ENCODE data around the gene SARDH. TPM values are rescaled to one million over a fixed set of nuclear protein-coding genes. Genes with fewer than 3 reads are reported as not detected.

Gene SARDH
- total RNA-seq, 4 donors from 2014 or later, result 0.26 to 0.57 TPM; not detected in 2

GRCh38 chr9:133737071-133737773, 930 bp downstream of the SARDH start:
- peaks cover 0 to 22% (median 0%) of the 10 kb centered on the region in 4 donors for H3K27me3 ChIP-seq
- no peak for TF ChIP-seq POLR2A (IDR thresholded peaks at IDR 0.05)
- TF ChIP-seq, protein P1, sequence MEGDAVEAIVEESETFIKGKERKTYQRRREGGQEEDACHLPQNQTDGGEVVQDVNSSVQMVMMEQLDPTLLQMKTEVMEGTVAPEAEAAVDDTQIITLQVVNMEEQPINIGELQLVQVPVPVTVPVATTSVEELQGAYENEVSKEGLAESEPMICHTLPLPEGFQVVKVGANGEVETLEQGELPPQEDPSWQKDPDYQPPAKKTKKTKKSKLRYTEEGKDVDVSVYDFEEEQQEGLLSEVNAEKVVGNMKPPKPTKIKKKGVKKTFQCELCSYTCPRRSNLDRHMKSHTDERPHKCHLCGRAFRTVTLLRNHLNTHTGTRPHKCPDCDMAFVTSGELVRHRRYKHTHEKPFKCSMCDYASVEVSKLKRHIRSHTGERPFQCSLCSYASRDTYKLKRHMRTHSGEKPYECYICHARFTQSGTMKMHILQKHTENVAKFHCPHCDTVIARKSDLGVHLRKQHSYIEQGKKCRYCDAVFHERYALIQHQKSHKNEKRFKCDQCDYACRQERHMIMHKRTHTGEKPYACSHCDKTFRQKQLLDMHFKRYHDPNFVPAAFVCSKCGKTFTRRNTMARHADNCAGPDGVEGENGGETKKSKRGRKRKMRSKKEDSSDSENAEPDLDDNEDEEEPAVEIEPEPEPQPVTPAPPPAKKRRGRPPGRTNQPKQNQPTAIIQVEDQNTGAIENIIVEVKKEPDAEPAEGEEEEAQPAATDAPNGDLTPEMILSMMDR (IDR thresholded peaks at IDR 0.05), result no peak
- intact Hi-C loops (cut with DNase I), result loop anchor here (10.0 kb wide), 1 partner anchor 202 kb away; the partner anchor contains the start of gene ADAMTSL2
- no peaks in the 10 kb centered on the region for H3K9me3 ChIP-seq
- H3K36me3 ChIP-seq, result no peaks in the 10 kb centered on the region
- H3K27ac ChIP-seq, result no peak overlapping the region
- peaks cover 7 to 16% (median 9%) of the 10 kb centered on the region in 3 donors for H3K4me1 ChIP-seq
- H3K4me3 ChIP-seq, result peak overlapping the region in 1 of 4 donors; percentile 38
- 41 to 80% methylated on average over 2 to 6 of the region's 15 CpGs for WGBS, 2 donors
- no peak for DNase-seq

DNA sequence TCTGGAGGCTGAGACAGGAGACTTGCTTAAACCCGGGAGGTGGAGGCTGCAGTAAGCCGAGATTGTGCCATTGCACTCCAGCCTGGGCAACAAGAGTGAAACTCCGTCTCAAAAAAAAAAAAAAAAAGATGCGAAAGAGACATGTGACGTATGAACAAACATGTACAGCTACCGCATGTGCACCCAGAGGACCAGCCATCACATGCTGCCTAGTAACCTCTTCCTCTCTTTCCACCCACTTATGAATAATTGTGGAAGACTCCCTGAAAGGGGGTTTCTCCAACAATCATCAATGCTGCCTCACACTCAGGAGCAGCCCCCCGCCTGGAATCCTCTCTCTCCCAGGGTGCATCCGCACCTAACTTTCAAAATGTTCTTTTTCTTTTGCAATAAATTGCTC, 2.2 kb downstream of the SARDH start:
- Histone ChIP-seq H3K4me1 (peaks cover 7 to 16% (median 9%) of the 10 kb centered on the region in 3 donors), H3K4me3 (no peak overlapping the region), H3K9me3 (no peaks in the 10 kb centered on the region), H3K27me3 (peaks cover 0 to 20% (median 0%) of the 10 kb centered on the region in 4 donors), H3K27ac (no peak overlapping the region), H3K36me3 (no peaks in the 10 kb centered on the region)
- no peak for TF ChIP-seq POLR2A (IDR thresholded peaks at IDR 0.05)
- TF ChIP-seq, protein P1 (IDR thresholded peaks at IDR 0.05), result no peak
- DNase-seq, result no peak
- WGBS, 2 donors, result 66 to 72% methylated on average over 8 of the region's 8 CpGs
- intact Hi-C loops (cut with DNase I), result loop anchor here (10.0 kb wide), 1 partner anchor 201 kb away; the partner anchor contains the start of gene ADAMTSL2

DNA sequence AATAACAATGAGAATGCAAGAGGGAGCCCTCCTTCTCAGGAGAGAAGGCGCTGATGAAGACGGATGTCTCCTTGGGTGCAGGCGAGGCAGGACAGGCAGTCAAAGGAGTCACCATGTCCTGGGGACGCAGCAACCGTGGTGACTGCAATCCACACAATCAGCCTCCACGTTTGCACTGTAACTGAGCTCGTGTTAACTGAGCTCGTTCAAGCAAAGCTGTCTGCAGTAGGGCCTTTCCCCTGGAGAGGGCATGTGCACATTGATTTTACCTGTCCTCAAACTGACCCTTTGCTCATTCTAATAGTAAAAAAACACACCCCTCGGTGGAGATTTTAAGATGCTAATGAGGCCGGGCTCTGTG, 2.8 kb downstream of the SARDH start:
- Histone ChIP-seq H3K27ac (no peak overlapping the region), H3K4me1 (peaks cover 7 to 16% (median 9%) of the 10 kb centered on the region in 3 donors), H3K36me3 (no peaks in the 10 kb centered on the region), H3K27me3 (peaks cover 0 to 20% (median 0%) of the 10 kb centered on the region in 4 donors), H3K4me3 (no peak overlapping the region), H3K9me3 (no peaks in the 10 kb centered on the region)
- TF ChIP-seq, protein P1 (IDR thresholded peaks at IDR 0.05), result no peak
- TF ChIP-seq POLR2A (IDR thresholded peaks at IDR 0.05), result no peak
- no peak for DNase-seq
- intact Hi-C loops (cut with DNase I), result loop anchor here (10.0 kb wide), 1 partner anchor 201 kb away; the partner anchor contains the start of gene ADAMTSL2
- WGBS, 2 donors, result 50 to 70% methylated on average over 7 to 8 of the region's 10 CpGs

- WGBS, 2 donors, result 75 to 78% methylated on average over 14 to 17 of the region's 23 CpGs
- Histone ChIP-seq H3K36me3 (no peaks in the 10 kb centered on the region), H3K4me1 (peaks cover 7 to 16% (median 9%) of the 10 kb centered on the region in 3 donors), H3K27ac (no peak overlapping the region), H3K27me3 (peaks cover 0 to 22% (median 0%) of the 10 kb centered on the region in 4 donors), H3K4me3 (no peak overlapping the region), H3K9me3 (no peaks in the 10 kb centered on the region)
- intact Hi-C loops (cut with DNase I), result loop anchor here (10.0 kb wide), 1 partner anchor 200 kb away; the partner anchor contains the start of gene ADAMTSL2
- TF ChIP-seq, protein P1 (IDR thresholded peaks at IDR 0.05), result no peak
- no peak for TF ChIP-seq POLR2A (IDR thresholded peaks at IDR 0.05)
- no peak for DNase-seq
These were observed 3.4 kb downstream of the SARDH start for GRCh38 chr9:133734590-133735414.

Measured in esophagus squamous epithelium (tissue), 5 donors.